Uterus (tissue), 2 donors: ENCODE measurements around the gene CGB2.

Experiments used
- CTCF ChIP-seq, 4 experiments: fragments of 200-600 bp in 2 of 4; fragments of 450-650 bp in 2 of 4; sonication (generic) in 2 of 4; IDR thresholded peaks; one replicate each; pipeline ENCODE4 v1.5.1; 2016 to 2019; ENCODE audit warnings: antibody characterized with exemption in 4 of 4, mild to moderate bottlenecking in 2 of 4, moderate library complexity in 1 of 4
- POLR2A ChIP-seq, 2 donors: fragments of 450-650 bp; IDR thresholded peaks; one replicate each; pipeline ENCODE4 v1.6.1; 2016; ENCODE audit warnings: antibody characterized with exemption in 2 of 2, mild to moderate bottlenecking in 1 of 2, moderate library complexity in 1 of 2

- no peak for TF ChIP-seq POLR2A (IDR thresholded peaks at IDR 0.05)
- TF ChIP-seq CTCF (IDR thresholded peaks at IDR 0.05) = no peak
Measured at GRCh38 chr19:49071860-49072547, 40.3 kb downstream of the CGB2 start.
